GM12874 (cell line): ENCODE measurements around the gene CSNK2A2.

ENCODE experiments used
- CTCF ChIP-seq: IDR thresholded peaks from 2 replicates; pipeline ENCODE4 v1.5.1; 2011; ENCODE audit warnings: low read depth, mild to moderate bottlenecking, control low read depth, low read length, moderate library complexity; ENCODE audit not compliant: insufficient read depth

Gene CSNK2A2

GRCh38 chr16:58125041-58125440, 72.9 kb downstream of the CSNK2A2 start:
- TF ChIP-seq CTCF = no peak

- no peak for TF ChIP-seq CTCF
These were observed 73.3 kb downstream of the CSNK2A2 start for GRCh38 chr16:58124601-58124915.

GRCh38 chr16:58123896-58124600, 73.9 kb downstream of the CSNK2A2 start:
- TF ChIP-seq CTCF = no peak

GRCh38 chr16:58121132-58121531, 76.8 kb downstream of the CSNK2A2 start:
- TF ChIP-seq CTCF = no peak

GRCh38 chr16:58120234-58120633, 77.7 kb downstream of the CSNK2A2 start:
- no peak for TF ChIP-seq CTCF

GRCh38 chr16:58119509-58119845, 78.4 kb downstream of the CSNK2A2 start:
- TF ChIP-seq CTCF = no peak

- TF ChIP-seq CTCF = no peak
These were observed 79.0 kb downstream of the CSNK2A2 start for GRCh38 chr16:58118801-58119508.
